Activated T-cell treated with anti-CD3 and anti-CD28 coated beads for 48 hours (primary cell): ENCODE results near the gene CHD2.
"Not testable (repeated sequence)": the region's sequence is repeated elsewhere in the genome, so short reads cannot be mapped to it uniquely, and the experiment has no call there.

Source experiments
- DNase-seq: peaks from one replicate; pipeline ENCODE4 v3.0.0-alpha.2; 2020; ENCODE audit warnings: low read depth

Gene CHD2

DNA sequence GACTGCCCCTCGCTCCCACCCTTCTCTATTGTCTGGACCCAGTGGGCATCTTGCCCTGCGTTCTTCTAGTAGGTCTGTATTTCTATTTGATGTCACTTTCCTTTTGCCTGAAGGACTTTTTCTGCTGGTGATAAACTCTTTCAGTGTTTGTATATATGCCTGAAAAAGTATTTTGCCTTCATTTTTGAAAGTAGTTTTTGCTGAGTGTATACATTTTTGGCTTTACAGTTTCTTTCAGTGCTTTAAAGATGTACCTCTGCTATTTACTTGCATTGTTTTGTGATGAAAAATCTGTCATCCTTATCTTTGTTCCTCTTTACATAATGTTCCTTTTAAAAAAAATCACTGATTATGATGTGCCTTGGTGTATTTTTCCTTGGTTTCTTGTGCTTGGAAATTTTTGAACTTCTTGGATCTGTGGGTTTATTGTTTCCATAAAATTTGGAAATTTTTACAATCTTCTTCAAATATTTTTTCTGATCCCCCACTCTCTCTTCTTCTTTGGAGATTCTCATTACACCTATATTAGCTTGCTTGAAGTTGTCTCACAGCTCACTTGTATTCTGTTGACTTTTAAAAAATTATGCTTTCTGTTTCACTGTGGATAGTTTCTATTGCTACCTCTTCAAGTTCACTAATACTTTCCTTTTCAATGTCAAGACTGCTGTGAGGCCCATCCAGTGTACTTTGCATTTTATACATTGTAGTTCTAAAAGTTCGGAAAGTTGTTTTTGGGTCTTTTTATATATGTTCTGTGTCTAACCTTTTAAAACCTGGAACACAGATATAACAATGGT lies 121.0 kb downstream of the CHD2 start:
- no peak for DNase-seq

DNA sequence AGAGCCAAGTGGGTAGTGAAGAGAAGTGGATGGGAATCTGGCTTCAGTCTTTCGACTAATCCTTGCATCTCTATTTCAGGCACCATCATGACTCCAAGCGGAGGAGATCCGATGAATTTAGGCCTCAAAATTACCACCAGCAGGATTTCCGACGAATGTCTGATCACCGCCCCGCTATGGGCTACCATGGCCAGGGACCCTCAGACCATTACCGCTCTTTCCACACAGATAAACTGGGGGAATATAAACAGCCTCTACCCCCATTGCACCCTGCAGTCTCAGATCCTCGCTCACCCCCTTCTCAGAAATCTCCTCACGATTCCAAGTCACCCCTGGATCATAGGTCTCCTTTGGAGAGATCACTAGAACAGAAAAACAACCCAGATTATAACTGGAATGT lies 124.2 kb downstream of the CHD2 start:
- no peak for DNase-seq

DNA sequence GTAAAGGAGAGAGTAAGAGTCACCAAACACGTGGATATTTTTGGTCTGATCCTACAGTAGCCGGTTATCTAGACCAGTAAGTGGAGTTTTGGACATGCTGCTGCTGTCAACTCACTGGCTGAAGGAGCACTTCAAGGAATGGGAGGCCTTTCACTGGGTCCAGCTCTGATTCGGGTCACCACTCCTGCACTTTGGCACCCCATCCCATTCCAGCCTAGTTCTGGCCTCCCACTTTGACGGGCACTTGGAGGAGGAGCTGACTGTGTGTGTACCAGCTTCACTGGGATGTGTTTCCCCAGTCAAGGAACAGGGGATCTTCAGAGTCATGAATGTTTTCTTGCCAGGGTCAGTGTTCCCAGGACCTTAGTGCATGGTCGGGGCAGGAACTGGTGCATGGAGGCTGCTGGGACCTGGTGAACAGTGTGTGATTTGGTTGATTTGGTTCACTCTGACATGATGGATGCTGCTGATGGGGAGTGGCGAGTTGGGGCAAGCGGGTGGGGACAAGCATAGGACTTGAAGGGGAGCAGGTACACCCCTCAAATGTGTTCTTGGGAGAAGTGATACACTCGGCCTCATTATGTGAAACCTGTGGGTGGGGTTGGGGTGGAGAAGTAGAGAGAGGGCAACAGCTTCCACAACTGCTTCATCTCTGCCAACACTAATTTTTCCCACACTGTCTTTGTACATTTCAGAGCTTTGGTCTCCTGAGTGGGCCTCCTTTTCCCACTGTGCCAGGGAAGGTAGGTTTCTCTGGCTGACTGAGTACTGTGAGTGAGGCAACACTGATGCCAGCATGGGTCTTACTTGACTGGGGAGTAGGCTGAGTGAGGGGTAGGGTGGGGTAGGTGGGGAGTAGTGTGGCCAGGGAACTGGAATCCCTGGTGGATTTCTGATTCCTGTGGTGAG lies 124.8 kb downstream of the CHD2 start:
- no peak for DNase-seq

DNA sequence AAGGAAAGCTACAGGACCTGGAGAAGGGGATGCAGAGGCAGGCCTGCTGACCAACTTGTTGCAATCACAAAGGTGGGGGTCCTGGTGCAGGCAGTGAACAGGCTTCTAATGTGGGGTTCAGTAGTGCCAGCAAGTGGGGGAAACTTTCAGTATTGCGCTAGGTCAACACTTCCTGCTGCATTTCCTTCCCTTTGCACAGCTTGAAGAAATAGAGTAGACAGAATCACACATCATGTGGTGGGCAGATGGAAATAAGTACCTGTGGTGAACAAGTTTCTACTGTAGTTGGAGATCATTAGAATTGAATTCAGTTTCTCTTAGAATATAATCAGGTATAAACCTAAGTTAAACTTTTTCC lies 125.5 kb downstream of the CHD2 start:
- DNase-seq = no peak

DNA sequence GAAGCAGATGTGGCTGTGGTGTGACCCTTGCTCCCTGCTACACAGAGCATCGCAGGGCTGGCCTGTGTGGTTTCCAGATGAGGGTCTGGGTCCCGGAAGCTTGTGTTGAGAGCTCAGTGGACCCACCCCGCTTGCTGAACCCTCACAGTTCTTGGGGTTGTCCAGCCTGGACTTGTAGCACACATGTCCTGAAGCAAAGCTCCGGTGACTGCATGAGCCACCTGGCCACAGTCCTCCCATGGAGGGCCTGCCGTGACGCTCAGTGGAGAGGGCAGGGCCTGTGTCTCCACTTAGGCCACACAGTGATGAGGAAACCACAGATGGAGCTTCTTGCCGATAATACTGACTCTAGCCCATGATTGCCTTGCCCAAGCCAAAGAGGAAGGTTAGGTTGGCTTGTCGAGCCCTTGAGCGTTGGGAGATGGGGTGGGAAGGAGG lies 126.3 kb downstream of the CHD2 start:
- no peak for DNase-seq

DNA sequence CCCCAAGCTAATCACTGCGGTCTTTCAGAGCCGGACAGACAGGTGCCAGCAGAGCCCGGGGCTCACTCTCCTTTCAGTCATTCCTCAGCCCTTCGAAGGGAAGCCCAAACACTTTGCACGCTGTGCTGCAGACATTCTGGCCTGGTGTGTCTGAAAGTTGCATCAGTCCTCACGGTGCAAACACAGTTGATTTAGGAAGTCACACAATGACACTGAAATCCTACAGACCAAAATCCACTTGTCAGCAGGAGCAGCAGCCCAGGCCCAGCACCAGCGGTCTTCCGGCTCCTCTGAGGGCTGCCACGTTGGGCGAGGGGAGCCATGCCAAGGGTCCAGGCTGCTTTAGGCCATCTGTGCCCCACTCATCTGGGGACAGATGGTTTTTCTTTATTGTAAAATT lies 127.3 kb downstream of the CHD2 start:
- DNase-seq = no peak

DNA sequence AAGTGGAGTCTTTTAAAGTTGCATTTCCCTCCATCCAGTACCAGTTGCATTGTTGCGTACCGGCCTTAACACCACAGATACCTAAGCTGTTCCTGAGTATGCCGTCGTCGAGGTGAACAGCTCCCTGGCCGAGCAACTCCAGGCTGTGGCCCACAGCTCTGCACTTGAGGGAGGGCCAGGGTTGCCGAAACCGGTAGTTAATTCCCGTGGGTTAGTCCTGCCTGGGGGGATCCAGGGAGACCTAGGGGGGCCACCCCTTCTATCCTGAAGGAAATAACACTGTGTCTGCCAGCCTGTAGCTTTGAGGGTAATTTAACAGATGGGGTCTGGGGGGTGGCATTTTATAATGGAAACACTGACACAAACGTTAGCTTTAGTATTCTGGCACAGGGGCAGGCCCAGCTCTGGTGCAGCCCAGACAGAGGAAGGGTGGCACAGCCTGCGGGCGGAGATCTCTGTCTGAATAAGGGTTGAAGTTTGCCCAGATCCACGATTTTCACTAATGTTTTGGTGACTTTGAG lies 128.0 kb downstream of the CHD2 start:
- no peak for DNase-seq

DNA sequence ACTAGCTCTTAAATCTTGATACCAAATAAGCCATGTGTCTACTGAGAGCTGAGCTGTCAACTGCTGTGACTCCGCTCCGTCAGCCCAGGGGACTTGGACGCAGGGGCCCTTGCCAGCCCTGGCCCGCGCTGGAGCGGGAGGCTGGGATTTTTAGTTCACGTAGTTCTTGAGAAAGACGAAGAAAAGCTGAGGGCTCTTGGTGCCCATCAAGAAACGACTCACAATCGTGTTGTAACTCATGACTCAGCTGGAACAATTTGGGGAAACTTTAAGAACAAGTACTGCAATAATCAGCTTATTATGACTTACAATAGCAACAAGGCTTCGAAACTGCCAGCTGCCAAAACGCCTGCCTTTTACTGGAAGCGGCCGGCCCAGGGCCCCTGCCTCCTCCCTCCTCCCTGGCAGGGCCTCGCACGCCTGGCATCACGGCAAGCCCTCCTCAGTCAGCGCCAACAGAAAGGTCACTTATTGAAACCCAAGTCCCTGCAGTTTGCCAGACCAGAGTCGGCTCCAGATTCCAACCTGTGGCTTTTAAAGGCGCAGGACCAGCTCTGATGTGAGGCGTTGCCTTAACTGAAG lies 128.6 kb downstream of the CHD2 start:
- peak; percentile 16 for DNase-seq

DNA sequence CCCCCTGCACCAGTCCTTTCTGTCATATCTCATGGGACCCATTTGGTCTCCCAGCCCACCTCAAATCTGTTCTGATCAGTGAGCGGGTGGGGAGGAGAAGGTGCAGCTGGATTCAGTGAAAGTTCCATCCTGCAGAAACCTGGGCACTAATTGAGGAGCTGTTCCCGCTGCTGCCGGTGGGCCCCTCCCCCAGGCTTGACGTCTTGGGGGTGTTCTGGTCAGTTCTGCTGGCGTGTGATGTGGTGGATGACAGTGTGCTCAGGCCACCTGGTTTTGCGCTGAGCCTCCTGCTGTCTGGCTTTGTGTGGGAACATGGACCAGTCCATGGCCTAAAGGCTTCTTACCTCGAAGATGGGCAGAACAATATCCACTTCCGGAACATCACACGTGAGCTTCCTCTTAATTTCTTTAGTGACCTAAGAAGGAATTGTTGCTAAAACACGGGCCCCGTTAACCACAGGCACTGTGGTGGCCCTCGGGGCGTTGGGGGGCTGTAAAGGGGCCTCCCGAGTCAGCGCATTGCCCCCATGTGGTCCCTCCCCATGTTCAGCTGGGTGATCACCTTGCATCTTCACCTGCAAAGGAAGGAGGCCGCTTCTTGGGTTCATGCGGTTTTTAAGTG lies 129.2 kb downstream of the CHD2 start:
- no peak for DNase-seq

DNA sequence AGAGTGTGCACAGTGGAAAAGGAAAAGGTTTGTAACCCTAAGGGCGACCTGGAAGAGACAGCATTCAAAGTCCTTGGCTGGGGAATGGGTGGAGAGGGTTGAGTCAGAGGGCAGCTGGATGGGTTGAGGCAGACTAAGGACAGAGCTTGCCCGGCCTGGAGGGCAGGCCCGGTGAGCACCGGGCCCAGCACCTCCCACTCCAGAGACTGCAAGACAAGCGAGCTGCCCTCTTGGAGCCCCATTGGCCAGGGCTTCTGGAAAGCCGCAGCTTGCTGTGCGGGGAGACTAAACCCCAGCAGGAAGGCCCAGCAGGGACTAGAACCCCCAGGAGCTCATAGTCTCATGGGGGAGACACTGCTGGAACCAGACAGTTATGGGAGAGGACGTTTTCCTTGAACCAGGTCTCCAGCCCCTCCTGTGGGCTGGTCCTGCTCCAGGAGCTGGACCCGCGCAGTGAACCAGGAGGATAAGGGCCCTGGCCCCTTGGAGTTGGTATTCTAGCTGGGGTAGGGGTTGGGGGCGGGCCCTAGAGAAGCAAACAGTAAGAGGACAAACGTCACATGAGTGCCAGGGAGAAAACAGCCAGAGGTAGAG lies 129.8 kb downstream of the CHD2 start:
- DNase-seq = no peak

DNA sequence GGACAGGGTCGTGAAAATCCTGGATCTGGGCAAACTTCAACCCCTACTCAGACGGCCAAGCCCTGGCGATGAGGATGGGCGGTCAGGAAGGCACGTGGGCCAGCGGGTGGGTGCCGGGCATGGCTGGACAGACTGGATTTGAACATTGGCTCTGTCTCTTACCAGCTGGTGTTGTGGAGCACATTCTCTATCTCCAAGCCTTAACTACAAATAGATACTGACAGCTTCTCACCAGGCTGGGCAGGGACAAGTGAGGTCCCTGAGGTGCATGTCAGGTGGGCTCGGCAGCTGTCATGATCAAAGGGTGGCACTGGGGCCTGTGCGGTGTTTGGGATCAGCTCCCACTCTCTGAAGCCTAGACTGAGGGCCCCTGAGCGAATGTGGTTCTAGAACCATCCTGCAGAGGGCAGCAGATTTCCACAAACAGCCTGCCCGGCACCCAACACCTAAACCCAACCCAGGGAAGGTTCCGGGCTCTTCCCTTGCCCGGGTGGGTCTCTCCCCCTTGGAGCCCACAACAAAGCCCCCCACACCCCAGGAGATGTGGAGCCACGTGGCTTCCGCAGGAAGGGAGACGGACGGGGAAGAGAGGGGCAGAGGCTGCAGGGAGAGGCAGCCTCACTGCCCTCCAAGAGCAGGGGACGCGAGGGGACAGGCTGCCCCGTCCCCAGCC lies 130.4 kb downstream of the CHD2 start:
- DNase-seq = peak; percentile 53

DNA sequence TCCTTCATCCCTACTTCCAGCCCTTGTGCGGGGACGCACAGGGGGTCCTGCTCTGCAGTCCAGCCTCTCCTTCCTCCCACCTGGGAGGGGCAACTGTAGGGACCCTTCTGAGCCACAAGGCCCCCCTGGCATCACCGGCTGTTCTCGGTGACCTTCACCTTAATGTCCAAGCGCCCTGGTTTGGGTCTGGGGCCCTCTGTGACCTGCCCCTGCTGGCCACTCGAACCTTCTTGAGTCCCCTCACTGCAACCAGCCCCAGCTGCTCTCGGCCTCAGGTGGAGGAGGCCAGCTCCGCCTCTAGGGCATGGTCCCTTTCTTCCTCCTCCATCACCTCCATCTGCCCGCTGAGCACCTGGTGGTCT lies 131.0 kb downstream of the CHD2 start:
- DNase-seq = no peak

DNA sequence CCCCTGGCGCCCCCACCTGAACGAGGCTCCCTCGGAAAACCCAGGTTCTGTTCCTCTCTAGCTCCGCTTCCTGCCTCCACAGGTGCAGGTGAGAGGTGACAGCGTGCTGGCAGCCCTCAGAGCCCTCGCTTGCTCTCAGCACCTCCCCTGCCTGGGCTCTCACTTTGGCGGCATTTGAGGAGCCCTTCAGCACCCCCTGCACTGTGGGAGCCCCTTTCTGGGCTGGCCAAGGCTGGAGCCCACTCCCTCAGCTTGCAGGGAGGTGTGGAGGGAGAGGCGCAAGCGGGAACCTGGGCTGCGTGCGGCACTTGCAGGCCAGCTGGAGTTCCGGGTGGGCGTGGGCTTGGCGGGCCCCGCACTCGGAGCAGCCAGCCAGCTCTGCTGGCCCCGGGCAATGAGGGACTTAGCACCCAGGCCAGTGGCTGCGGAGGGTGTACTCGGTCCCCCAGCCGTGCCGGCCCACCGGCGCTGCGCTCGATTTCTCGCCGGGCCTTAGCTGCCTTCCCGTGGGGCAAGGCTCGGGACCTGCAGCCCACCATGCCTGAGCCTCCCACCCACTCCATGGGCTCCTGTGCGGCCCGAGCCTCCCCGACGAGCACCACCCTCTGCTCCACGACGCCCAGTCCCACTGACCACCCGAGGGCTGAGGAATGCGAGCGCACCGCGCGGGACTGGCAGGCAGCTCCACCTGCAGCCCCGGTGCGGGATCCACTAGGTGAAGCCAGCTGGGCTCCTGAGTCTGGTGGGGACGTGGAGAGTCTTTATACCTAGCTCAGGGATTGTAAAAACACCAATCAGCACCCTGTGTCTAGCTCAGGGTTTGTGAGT lies 131.6 kb downstream of the CHD2 start:
- DNase-seq = not testable (repeated sequence)

DNA sequence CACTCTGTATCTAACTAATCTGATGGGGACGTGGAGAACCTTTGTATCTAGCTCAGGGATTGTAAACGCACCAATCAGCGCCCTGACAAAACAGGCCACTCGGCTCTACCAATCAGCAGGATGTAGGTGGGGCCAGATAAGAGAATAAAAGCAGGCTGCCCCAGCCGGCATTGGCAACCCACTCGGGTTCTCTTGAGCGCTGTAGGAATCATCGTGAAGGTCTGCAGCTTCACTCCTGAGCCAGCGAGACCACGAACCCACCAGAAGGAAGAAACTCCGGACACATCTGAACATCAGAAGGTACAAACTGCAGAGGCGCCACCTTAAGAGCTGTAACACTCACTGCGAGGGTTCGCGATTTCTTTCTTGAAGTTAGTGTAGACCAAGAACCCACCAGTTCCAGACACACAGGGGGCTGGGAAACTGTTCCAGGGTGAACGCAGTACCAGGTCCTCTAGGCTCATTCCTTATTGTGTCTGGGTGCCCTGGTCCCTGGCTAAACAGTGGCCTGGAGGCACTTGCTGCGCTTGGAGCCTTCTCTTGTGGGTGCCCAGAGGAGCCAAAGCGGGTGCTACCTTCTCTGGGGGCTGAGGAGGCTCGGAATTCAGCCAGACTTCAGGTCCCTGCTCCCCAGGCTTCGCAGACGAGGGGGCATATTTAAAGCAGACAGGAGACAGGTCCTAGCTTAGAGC lies 132.5 kb downstream of the CHD2 start:
- not testable (repeated sequence) for DNase-seq

DNA sequence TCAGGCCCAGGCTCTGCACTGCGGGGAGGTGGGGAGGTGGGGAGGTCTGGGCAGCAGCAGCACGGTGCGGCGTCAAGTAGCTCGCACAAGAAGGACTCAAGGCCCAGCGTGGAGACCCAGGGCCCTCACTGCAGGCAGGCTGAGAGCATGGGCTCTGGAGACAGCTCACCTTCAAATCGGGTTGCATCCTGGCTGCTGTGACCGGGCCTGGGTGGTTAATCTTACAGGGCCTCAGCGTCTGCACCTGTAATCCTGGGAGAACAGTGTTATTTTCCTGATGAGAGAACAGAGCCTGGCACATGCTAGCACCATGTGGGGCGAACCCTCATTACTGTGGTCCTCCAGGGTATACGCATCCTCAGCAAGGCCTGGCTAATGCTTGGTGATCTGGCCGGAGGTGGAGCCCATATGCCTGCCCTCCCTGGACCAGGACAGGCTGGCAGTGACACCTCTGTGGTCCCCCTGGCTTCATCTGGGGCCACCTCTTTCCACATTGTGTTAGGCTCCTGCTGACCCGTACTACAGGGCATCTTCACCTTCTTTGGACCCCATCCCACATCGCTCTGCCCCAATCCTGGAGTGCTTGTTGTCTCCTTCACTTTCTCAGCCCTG lies 133.4 kb downstream of the CHD2 start:
- DNase-seq = no peak

DNA sequence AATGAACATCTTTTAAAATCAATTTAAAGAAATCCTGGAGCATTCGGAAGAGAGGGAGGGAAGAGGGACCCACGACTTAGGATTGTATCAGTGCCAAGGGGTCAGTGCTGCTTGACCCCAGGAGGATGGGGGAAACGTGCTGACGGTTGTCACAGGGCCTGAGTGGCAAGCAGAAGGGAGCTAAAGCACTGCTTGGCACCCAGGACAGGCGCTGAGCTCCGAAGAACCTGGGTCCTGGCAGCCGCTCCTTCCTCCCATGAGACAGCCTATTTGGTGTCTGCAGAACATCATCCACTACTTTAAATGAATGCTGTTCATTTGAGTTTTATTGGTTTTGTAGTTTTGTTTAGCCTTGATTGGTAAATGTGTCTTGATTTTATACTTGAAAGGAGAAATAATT lies 134.4 kb downstream of the CHD2 start:
- no peak for DNase-seq

DNA sequence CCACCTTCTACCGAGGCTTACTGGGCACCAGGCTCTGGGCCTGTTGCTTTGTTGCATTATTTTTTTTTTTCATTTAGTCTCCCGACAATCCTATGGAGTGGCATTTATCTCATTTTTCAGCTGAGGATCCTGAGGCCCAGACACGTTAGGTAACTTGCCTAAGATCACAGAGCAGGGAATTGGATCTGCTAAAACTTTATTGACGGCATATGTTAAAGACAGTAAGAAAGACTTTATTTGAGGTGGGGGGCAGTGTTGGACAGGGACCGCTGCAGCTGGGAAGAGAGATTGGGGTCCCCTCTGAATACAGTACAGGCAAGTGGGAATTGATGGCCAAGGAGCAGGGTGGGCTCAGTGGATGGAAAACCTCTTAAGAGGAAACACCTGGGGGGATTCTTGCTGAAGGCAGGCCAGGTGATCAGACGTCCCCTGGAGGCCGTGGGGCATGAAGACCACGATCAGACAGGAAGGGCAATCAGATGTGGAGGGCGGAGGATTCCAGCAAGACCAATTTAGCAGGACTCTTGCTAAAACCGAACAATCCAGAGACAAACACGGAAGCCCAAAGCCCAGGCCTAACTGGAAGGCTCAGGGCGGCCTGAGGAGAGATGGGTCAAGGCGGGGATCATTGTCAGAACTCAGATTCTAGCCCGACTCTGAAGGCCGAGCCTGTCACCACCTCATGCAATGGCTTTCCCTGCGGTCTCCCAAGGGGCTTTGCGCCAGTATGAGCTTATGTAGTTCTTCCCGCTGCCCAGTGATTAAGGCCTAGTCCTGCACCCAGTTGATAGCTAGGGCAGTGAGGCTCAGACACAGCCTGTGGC lies 135.2 kb downstream of the CHD2 start:
- DNase-seq = no peak
